Measurements from ENCODE around the gene EXOC3L4.
A peak's percentile ranks its signal among the peaks of the same experiment; 100 is the strongest.

Gene EXOC3L4

DNA sequence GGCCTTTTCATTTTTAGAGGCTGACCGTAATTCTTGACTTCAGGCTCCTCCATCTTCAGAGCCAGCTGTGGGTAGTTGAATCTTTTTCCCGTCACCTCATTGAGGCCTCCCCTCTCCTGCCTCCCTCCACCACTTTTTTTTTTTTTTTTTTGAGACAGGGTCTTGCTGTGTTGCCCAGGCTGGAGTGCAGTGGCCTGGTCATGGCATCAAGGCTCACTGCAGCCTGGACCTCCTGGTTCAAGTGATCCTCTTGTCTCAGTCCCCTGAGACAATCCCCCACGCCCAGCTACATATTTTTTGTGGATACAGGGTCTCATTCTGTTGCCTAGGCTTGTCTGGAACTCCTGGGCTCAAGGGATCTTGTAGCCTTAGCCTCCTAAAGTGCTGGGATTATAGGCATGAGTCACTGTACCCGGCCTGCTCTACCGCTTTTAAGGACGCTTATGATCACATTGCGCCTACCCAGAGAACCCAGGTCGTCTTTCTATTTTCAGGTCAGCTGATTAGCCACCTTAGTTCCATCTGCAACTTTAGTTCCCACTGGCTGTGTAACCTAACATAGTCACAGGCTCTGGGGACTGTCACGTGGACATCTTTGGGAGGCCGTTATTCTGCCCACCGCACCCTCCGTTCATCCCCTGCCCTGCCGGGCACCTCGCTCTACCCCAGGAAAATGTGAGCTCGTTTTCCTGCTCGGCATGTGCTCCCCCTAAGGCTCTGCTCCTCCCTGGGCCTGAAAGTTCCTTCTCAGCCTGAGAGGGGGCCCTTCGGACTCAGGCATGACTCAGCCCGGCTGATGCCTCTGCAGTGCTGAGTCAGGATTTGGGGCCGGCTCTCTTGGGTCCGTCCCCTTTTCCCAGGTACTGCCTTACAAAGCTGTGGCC, 42.1 kb downstream of the EXOC3L4 start:
- TF ChIP-seq, protein P1, sequence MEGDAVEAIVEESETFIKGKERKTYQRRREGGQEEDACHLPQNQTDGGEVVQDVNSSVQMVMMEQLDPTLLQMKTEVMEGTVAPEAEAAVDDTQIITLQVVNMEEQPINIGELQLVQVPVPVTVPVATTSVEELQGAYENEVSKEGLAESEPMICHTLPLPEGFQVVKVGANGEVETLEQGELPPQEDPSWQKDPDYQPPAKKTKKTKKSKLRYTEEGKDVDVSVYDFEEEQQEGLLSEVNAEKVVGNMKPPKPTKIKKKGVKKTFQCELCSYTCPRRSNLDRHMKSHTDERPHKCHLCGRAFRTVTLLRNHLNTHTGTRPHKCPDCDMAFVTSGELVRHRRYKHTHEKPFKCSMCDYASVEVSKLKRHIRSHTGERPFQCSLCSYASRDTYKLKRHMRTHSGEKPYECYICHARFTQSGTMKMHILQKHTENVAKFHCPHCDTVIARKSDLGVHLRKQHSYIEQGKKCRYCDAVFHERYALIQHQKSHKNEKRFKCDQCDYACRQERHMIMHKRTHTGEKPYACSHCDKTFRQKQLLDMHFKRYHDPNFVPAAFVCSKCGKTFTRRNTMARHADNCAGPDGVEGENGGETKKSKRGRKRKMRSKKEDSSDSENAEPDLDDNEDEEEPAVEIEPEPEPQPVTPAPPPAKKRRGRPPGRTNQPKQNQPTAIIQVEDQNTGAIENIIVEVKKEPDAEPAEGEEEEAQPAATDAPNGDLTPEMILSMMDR (IDR thresholded peaks at IDR 0.05; ENCODE audit: extremely low read depth, missing control alignments) = no peak
- no peak for DNase-seq (ENCODE audit: low spot score)

DNA sequence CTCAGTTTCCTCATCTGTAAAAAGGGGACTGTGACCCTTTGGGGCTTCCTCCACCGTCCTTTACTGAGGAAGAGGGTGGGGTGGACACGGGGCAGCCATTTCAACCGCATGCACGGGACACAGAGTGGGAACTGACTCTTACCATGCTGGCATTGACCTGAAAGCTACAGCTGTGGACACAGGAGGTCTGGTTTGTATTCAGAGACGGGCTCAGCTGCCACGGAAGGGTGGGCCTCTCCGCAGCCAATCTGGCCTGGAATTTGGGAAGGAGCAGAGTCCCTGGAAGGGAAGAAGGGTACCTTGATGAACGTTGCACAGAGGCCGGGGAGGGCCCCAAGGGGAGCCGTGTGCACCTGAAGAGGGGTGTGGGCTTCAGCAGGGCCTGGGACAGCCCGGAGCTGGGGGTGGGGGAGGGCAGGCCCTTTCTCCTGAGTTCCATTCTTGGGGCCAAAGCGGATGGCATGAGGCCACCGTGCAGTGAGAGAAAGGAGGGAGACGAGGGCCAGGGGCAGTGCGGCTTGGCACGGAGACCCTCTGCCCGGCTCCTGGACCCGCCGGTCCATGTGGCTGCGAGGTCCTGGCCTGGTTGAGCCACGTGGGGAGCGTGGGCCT, 43.3 kb downstream of the EXOC3L4 start:
- DNase-seq (ENCODE audit: low spot score) = no peak
- TF ChIP-seq, protein P1 (IDR thresholded peaks at IDR 0.05; ENCODE audit: extremely low read depth, missing control alignments) = no peak

DNA sequence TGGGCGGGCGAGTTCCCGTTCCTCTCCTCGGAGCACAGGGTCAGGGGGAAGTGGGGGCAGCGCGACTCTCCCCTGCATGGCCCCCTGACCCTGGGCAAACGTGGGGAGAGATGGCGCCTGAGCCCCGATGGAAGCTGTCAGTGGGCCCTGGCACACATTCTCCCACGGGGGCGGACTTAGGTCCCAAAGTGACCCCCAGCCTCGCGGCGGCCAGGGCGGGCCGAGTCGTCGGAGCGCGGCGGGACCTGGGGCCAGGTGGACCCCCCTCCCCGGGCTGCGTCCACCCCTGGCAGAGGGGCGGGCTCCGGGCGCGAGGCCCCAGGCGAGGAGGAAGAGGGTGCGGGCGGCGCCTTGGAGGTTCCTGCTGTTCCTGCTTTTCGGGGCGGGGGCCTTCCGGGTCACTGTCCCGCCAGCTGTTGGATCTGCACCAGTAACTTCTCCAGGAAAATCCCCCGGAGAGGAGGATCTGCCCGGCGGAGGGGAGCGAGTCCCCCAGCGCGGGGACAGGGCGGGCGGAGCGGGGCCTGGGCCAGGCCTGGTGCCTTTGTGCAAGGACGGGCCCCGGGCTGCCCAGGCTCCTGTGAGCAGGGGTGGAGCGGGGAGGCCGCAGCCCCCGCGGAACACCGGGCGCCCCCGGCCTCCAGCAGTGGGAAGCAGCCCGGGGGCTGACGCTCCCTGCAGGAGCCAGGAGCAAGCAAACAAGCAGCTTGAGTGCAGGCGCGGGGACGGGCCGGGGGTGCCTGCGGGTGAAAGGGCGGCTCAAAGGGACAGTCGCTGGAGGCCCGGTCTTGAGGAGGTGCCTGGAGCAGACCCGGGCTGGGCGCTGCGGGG, 44.0 kb downstream of the EXOC3L4 start:
- peak; percentile 32 for DNase-seq (ENCODE audit: low spot score)
- TF ChIP-seq, protein P1 (IDR thresholded peaks at IDR 0.05; ENCODE audit: extremely low read depth, missing control alignments) = no peak

DNA sequence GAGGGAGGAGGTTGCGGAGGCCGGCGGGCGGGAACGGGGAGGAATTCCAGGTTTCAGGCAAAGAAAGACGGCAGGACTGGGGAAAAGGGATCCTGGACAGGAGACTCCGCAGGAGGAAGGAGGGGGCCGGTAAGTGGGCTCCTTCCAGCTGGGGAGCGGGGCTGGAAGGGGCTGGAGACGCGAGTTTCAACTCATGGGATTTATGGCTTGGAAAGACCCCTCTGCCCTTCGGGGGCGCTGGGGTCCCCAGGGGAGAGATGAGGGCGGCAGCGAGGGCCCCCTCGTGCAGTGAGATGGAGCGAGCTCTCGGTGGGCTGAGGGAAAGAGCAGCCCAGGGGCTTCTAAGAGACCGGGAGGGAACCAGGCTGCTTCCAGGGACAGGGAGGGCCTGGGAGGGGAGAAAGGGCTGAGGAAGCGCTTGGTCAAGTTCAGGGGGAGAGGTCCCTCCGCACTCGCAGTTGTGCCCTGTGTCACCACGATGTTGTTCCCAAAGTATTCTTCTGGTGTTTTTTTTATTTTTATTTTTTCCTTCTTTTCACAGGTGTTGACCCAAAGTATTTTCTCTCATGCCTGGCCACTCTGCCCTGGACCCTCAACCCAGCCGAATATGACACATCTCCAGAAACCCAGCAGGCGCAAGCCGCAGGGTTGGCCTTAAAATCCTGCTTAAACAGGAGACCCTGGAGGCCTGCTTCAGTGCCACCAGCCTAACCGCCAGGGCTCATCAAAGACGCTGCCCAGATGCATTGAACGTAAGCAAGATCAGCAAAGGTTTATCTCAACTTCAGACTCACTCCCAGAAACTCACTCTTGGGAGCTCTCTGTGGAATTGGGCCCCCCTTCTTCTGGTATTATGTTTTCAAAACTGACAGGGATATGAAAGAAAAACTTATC, 44.9 kb downstream of the EXOC3L4 start:
- TF ChIP-seq, protein P1 (IDR thresholded peaks at IDR 0.05; ENCODE audit: extremely low read depth, missing control alignments) = no peak
- peak; percentile 37 for DNase-seq (ENCODE audit: low spot score)

DNA sequence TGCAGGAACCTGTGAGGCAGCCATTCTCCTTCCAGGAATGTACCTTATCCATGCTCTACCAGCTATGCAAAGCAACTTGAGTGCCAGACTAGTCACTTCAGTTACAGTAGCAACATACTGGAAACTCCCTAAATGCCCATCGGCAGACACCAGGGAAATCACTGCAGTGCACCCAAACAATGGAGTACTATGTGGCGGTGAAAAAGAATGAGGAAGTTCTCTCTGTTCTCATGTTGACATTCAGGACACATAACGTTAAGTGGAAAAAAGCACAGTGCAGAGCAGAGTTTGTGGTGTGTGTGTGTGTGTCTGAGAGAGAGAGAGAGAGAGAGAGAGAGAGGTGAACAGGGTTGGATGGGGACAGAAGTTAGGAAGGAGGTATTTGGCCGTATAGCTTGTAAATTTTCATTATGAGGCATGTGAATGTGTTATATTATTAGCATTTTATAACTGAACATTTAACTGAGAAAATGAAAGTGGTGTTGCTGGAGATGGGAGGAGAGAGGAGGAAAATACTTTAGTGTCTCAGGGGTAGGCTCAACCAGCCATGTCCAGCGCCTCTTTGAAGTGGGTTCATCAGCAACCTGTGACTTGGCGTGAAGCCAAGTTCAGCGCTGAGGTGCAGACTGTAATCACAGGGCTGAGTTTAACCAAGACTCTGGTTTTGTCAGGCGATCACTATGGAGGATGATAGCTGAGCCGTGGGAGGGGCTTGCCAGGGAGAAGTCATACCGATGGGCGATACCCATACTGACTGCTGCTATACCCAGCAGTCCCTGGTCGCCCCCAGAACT, 46.0 kb downstream of the EXOC3L4 start:
- TF ChIP-seq, protein P1 (IDR thresholded peaks at IDR 0.05; ENCODE audit: extremely low read depth, missing control alignments) = no peak
- peak; percentile 83 for DNase-seq (ENCODE audit: low spot score)

DNA sequence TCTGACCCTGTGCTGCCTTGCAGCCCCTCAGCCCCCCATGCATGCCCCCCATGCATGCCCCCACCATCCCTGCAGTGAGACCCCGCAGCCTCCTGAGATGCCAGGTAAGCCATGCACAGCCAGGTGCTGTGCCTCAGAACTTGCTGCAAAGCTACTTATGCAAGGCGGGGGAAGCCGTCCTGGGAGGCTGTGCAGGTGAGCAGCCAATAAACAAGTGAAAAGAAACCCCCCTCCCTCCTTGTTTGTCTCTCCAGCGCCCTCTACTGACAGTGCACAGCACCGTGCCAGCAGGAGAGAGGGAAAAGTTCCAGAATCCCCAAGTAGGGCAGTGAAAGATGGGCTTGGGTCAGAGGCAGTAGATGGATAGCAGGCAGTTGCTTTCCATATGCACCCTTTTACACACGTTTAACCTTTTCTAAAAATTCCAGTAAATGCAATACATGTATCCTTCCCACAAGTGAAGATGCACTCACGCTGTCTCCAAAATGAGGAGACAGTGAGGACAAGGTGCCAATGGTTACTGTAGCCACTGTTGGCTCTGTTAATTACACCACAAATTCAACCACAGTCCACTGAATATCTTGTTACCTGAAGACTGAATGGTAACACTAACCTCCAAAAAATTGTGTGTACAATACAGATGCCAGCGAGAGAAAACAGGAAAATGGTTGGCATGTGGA, 46.7 kb downstream of the EXOC3L4 start:
- TF ChIP-seq, protein P1 (IDR thresholded peaks at IDR 0.05; ENCODE audit: extremely low read depth, missing control alignments) = peak; percentile 78
- DNase-seq (ENCODE audit: low spot score) = peak; percentile 84
